DOHH2 (cell line): ENCODE results near the gene PRKAR1B.

Experiments
- H3F3A ChIP-seq: fragments of 200-600 bp; sonication (generic), shearing (Covaris generic); 2 replicates; pipeline ENCODE4 v1.6.0; 2016; ENCODE audit warnings: antibody characterized with exemption, mild to moderate bottlenecking; ENCODE audit not compliant: control insufficient read depth, insufficient read depth
- H3K27ac ChIP-seq: fragments of 200-600 bp; sonication (generic); 2 replicates; pipeline ENCODE4 v1.5.1; 2014; ENCODE audit warnings: low read depth, mild to moderate bottlenecking, low read length, moderate library complexity
- H3K27me3 ChIP-seq: fragments of 200-600 bp; sonication (generic); 2 replicates; pipeline ENCODE4 v1.6.1; 2014; ENCODE audit warnings: mild to moderate bottlenecking, low read length, mixed read lengths; ENCODE audit not compliant: control insufficient read depth
- H3K36me3 ChIP-seq: fragments of 200-600 bp; sonication (generic); 2 replicates; pipeline ENCODE4 v1.6.1; 2014; ENCODE audit warnings: mild to moderate bottlenecking, low read length, moderate library complexity, mixed read lengths; ENCODE audit not compliant: control insufficient read depth
- H3K4me1 ChIP-seq: fragments of 200-600 bp; sonication (generic); 2 replicates; pipeline ENCODE4 v1.6.1; 2014; ENCODE audit warnings: mild to moderate bottlenecking, low read length, mixed read lengths; ENCODE audit not compliant: control insufficient read depth
- H3K4me2 ChIP-seq: fragments of 200-600 bp; sonication (generic); 2 replicates; pipeline ENCODE4 v1.6.0; 2014; ENCODE audit warnings: mild to moderate bottlenecking, low read length, moderate library complexity
- H3K4me3 ChIP-seq: fragments of 200-600 bp; sonication (generic); 2 replicates; pipeline ENCODE4 v1.5.1; 2014; ENCODE audit warnings: mild to moderate bottlenecking, low read length, mixed read lengths
- H3K79me2 ChIP-seq: fragments of 200-600 bp; sonication (generic); 2 replicates; pipeline ENCODE4 v1.6.1; 2014; ENCODE audit warnings: mild to moderate bottlenecking, low read length, mixed read lengths; ENCODE audit not compliant: control insufficient read depth
- H3K9me2 ChIP-seq: fragments of 200-600 bp; sonication (generic); replicated peaks from 2 replicates; pipeline ENCODE4 v1.6.1; 2014; ENCODE audit warnings: mild to moderate bottlenecking, low read length, mixed read lengths; ENCODE audit not compliant: control insufficient read depth
- H3K9me3 ChIP-seq: fragments of 200-600 bp; sonication (generic); 2 replicates; pipeline ENCODE4 v1.6.1; 2014; ENCODE audit warnings: antibody characterized with exemption, low read length, mixed read lengths; ENCODE audit not compliant: control insufficient read depth, insufficient read depth
- H4K20me1 ChIP-seq: fragments of 200-600 bp; sonication (generic); 2 replicates; pipeline ENCODE4 v1.6.0; 2014; ENCODE audit warnings: low read depth, mild to moderate bottlenecking, antibody characterized with exemption, low read length, moderate library complexity; ENCODE audit not compliant: control insufficient read depth, insufficient read depth
- CTCF ChIP-seq: fragments of 200-600 bp; sonication (generic); IDR thresholded peaks from one replicate; pipeline ENCODE4 v1.5.1; 2014; ENCODE audit warnings: antibody characterized with exemption, mild to moderate bottlenecking, low read depth, low read length; ENCODE audit not compliant: poor library complexity, severe bottlenecking
- EZH2phosphoT487 ChIP-seq: fragments of 200-600 bp; sonication (generic); IDR thresholded peaks from 2 replicates; pipeline ENCODE4 v1.6.1; 2017; ENCODE audit warnings: borderline replicate concordance, mild to moderate bottlenecking, antibody characterized with exemption, low read length, moderate library complexity, mixed read lengths

PRKAR1B gene

DNA sequence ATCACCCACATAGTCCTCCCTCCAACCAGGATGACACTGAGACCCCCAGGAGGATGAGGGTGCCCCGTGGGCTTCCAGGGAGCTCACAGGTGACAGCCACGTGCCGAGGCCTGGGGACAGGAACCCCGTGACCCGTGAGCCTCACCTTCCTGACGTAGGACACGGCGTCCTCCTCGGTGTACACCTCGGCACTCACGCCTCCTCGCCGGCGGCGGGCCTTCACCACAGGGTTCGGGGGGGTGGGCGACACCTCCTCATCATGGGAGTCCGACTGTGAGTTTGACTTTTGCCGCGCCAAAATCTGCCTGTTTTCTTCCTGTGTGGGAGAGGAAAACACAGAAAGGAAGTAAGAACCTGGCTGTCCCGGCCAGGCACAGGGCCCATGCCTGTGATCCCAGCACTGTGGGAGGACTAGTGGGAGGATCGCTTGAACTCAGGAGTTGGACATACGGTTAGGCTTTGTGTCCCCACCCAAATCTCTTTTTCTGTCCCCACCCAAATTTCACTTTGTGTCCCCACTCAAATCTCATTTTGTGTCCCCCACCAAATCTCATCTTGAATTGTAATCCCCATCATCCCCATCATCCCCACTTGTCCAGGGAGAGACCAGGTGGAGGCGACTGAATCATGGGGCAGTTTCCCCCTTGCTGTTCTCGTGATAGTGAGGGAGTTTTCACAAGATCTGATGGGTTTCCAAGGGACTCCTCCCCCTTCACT lies 46.5 kb downstream of the PRKAR1B start:
- Histone ChIP-seq H3K79me2 (peaks cover 7% of the 10 kb centered on the region), H3K4me2 (no peak overlapping the region), H3K27me3 (no peaks in the 10 kb centered on the region), H3K27ac (no peak overlapping the region), H3K4me1 (no peaks in the 10 kb centered on the region), H3K9me3 (peaks cover 6% of the 10 kb centered on the region; the same call in 1 of the 2 replicates), H3K36me3 (peaks cover 86% of the 10 kb centered on the region), H4K20me1 (no peaks in the 10 kb centered on the region), H3F3A (no peaks in the 10 kb centered on the region), H3K9me2 (no peaks in the 10 kb centered on the region), H3K4me3 (no peak overlapping the region)
- TF ChIP-seq CTCF, result no peak
- TF ChIP-seq EZH2phosphoT487, result no peak

DNA sequence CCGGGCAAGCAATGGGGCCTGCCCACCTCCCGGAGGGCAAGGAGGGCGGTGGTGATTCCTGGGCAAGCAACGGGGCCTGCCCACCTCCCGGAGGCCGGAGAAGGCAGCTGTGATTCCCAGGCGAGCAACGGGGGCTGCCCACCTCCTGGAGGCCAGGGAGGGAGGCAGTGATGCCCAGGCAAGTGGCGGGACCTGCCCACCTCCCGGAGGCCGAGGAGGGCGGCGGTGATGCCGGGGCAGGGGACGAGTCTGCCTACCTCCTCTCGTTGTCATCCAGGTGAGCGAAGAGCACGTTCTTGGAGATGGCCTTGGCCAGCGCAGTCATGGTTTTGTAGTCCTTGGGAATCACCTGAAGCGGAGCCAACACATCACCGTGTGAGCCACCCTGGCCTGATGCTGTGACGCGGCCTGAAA lies 50.1 kb downstream of the PRKAR1B start:
- Histone ChIP-seq H3K4me1 (no peaks in the 10 kb centered on the region), H3K27ac (no peak overlapping the region), H3K9me2 (no peaks in the 10 kb centered on the region), H4K20me1 (no peaks in the 10 kb centered on the region), H3F3A (no peaks in the 10 kb centered on the region), H3K79me2 (no peaks in the 10 kb centered on the region; the same call in 1 of the 2 replicates), H3K4me2 (no peak overlapping the region), H3K36me3 (peaks cover 78% of the 10 kb centered on the region), H3K27me3 (no peaks in the 10 kb centered on the region), H3K4me3 (no peak overlapping the region), H3K9me3 (no peaks in the 10 kb centered on the region)
- no peak for TF ChIP-seq EZH2phosphoT487
- TF ChIP-seq CTCF, result no peak

DNA sequence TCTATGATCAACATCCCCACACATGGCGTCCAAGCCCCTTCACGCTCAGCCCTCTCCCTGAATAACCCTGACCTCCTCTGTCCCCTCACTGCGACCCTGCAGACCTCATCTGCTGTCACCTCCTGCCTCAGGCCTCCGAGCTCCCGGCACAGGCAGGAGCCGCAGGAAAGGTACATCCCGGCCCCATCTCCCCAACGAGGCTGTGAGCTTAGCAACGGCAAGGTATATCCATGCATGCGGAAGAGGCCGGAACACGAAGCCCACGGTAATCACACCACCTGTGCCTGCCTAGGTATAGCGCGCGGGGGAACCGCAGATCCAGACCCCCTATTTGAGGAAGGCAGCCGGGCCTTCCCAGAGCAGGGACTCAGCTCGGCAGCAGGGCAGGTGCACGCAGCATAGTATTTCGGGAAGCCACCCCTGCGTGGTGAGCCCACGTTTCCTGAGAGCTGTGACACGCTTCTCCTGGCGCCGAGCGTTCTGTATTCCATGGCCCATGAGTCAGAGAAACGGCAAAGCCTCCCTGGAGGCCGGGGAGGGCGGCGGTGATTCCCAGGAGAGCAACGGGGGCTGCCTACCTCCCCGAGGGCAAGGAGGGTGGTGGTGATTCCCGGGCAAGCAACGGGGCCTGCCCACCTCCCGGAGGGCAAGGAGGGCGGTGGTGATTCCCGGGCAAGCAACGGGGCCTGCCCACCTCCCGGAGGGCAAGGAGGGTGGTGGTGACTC lies 50.7 kb downstream of the PRKAR1B start:
- peaks cover 77% of the 10 kb centered on the region for H3K36me3 ChIP-seq
- H3K79me2 ChIP-seq, result no peaks in the 10 kb centered on the region; the same call in 1 of the 2 replicates
- H3K27me3 ChIP-seq, result no peaks in the 10 kb centered on the region
- no peaks in the 10 kb centered on the region for H3F3A ChIP-seq
- TF ChIP-seq EZH2phosphoT487 (no peak), CTCF (no peak)
- H3K9me2 ChIP-seq, result no peaks in the 10 kb centered on the region
- H4K20me1 ChIP-seq, result no peaks in the 10 kb centered on the region
- H3K4me1 ChIP-seq, result no peaks in the 10 kb centered on the region
- H3K9me3 ChIP-seq, result no peaks in the 10 kb centered on the region
- H3K4me2 ChIP-seq, result no peak overlapping the region
- no peak overlapping the region for H3K4me3 ChIP-seq
- no peak overlapping the region for H3K27ac ChIP-seq
